SK-MEL-5 (cell line): ENCODE data around the gene FAM184B. TPM values are rescaled to one million over a fixed set of nuclear protein-coding genes. Genes with fewer than 3 reads are reported as not detected.

Experiments used
- DNase-seq: peaks from one replicate; pipeline ENCODE4 v3.0.0-alpha.2; 2016; ENCODE audit warnings: low read depth, low spot score
- in situ Hi-C: cut with HindIII; loops from 2 replicates; pipeline ENCODE4 v1.10.0; 2016; ENCODE audit warnings: low sequenced_read_pairs, high pct_unique_total_duplicates, low pct_unique_long_range_greater_than_20kb
- total RNA-seq: library from RNA; depleted of rRNA; stranded (reverse); fragments of >200 nt; shearing (Covaris generic); gene quantifications from 2 replicates; pipeline ENCODE4 v1.2.3, GENCODE V29; 2014

FAM184B gene
- total RNA-seq, 1 experiment from 2014 or later = not detected

GRCh38 chr4:17785858-17786257, 4.4 kb upstream of the FAM184B start:
- in situ Hi-C loops = no loop called here
- DNase-seq = peak; percentile 39

- in situ Hi-C loops = no loop called here
- peak; percentile 42 for DNase-seq
Observed at GRCh38 chr4:17780501-17781299, 721 bp downstream of the FAM184B start.

- in situ Hi-C loops = no loop called here
- DNase-seq = no peak
Observed at GRCh38 chr4:17778431-17778830, 3.0 kb downstream of the FAM184B start.

GRCh38 chr4:17773135-17773698, 8.2 kb downstream of the FAM184B start:
- in situ Hi-C loops = no loop called here
- no peak for DNase-seq

- no peak for DNase-seq
- in situ Hi-C loops = no loop called here
Observed at GRCh38 chr4:17771284-17771908, 10.0 kb downstream of the FAM184B start.

GRCh38 chr4:17770845-17771244, 10.6 kb downstream of the FAM184B start:
- peak; percentile 66 for DNase-seq
- in situ Hi-C loops = no loop called here

- DNase-seq = no peak
- in situ Hi-C loops = no loop called here
Observed at GRCh38 chr4:17769406-17770174, 11.8 kb downstream of the FAM184B start.

GRCh38 chr4:17766826-17767458, 14.5 kb downstream of the FAM184B start:
- in situ Hi-C loops = no loop called here
- DNase-seq = no peak

GRCh38 chr4:17765514-17766286, 15.7 kb downstream of the FAM184B start:
- in situ Hi-C loops = no loop called here
- DNase-seq = no peak

GRCh38 chr4:17763931-17764330, 17.5 kb downstream of the FAM184B start:
- in situ Hi-C loops = no loop called here
- no peak for DNase-seq

- in situ Hi-C loops = no loop called here
- no peak for DNase-seq
Observed at GRCh38 chr4:17763416-17763815, 18.0 kb downstream of the FAM184B start.

- in situ Hi-C loops = no loop called here
- peak; percentile 63 for DNase-seq
Observed at GRCh38 chr4:17762726-17763125, 18.7 kb downstream of the FAM184B start.

GRCh38 chr4:17761062-17761461, 20.4 kb downstream of the FAM184B start:
- no peak for DNase-seq
- in situ Hi-C loops = no loop called here

- in situ Hi-C loops = no loop called here
- DNase-seq = no peak
Observed at GRCh38 chr4:17760626-17761025, 20.8 kb downstream of the FAM184B start.

GRCh38 chr4:17758485-17758884, 22.9 kb downstream of the FAM184B start:
- in situ Hi-C loops = no loop called here
- no peak for DNase-seq

- no peak for DNase-seq
- in situ Hi-C loops = no loop called here
Observed at GRCh38 chr4:17757621-17758020, 23.8 kb downstream of the FAM184B start.

- in situ Hi-C loops = no loop called here
- no peak for DNase-seq
Observed at GRCh38 chr4:17753646-17754045, 27.8 kb downstream of the FAM184B start.
